ENCODE data around the gene TOGARAM2.

GRCh38 chr2:29059624-29060023 is 78.5 kb downstream of the TOGARAM2 start:
- no peak for TF ChIP-seq POLR2A (IDR thresholded peaks at IDR 0.05)
- TF ChIP-seq, protein P1, sequence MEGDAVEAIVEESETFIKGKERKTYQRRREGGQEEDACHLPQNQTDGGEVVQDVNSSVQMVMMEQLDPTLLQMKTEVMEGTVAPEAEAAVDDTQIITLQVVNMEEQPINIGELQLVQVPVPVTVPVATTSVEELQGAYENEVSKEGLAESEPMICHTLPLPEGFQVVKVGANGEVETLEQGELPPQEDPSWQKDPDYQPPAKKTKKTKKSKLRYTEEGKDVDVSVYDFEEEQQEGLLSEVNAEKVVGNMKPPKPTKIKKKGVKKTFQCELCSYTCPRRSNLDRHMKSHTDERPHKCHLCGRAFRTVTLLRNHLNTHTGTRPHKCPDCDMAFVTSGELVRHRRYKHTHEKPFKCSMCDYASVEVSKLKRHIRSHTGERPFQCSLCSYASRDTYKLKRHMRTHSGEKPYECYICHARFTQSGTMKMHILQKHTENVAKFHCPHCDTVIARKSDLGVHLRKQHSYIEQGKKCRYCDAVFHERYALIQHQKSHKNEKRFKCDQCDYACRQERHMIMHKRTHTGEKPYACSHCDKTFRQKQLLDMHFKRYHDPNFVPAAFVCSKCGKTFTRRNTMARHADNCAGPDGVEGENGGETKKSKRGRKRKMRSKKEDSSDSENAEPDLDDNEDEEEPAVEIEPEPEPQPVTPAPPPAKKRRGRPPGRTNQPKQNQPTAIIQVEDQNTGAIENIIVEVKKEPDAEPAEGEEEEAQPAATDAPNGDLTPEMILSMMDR (IDR thresholded peaks at IDR 0.05 in 4 of 5, conservative IDR thresholded peaks at IDR 0.05 in 1 of 5) = no peak
